H9 (cell line): ENCODE data around the gene S100A8. TPM values are rescaled to one million over a fixed set of nuclear protein-coding genes. Genes with fewer than 3 reads are reported as not detected.

Source experiments
- DNase-seq: peaks from one replicate; pipeline ENCODE4 v3.0.0-alpha.2; 2017
- H2AFZ ChIP-seq: one replicate; pipeline ENCODE4 v1.6.1; 2013; ENCODE audit warnings: mild to moderate bottlenecking, low read length, control low read depth, moderate library complexity
- H2AK5ac ChIP-seq: 2 replicates; pipeline ENCODE4 v1.6.1; 2013; ENCODE audit warnings: low read length, control low read depth, mixed read lengths; ENCODE audit not compliant: insufficient read length
- H2BK120ac ChIP-seq: one replicate; pipeline ENCODE4 v1.6.1; 2013; ENCODE audit warnings: low read depth, mild to moderate bottlenecking, low read length, control low read depth, inconsistent platforms; ENCODE audit not compliant: poor library complexity, severe bottlenecking
- H2BK12ac ChIP-seq: 2 replicates; pipeline ENCODE4 v1.6.1; 2013; ENCODE audit warnings: low read length, control low read depth, mixed read lengths, low read depth; ENCODE audit not compliant: insufficient read length
- H2BK15ac ChIP-seq: 2 replicates; pipeline ENCODE4 v1.6.1; 2013; ENCODE audit warnings: low read depth, low read length, control low read depth
- H2BK20ac ChIP-seq: one replicate; pipeline ENCODE4 v1.6.1; 2013; ENCODE audit warnings: low read depth, mild to moderate bottlenecking, low read length, control low read depth, inconsistent platforms; ENCODE audit not compliant: poor library complexity, severe bottlenecking
- H2BK5ac ChIP-seq: 2 replicates; pipeline ENCODE4 v1.6.1; 2013; ENCODE audit warnings: low read length, control low read depth, mixed read lengths; ENCODE audit not compliant: insufficient read length
- H3K14ac ChIP-seq: 2 replicates; pipeline ENCODE4 v1.6.1; 2013; ENCODE audit warnings: low read length, control low read depth; ENCODE audit not compliant: insufficient read depth
- H3K18ac ChIP-seq: 2 replicates; pipeline ENCODE4 v1.6.1; 2013; ENCODE audit warnings: low read depth, mild to moderate bottlenecking, mixed read lengths, low read length, control low read depth; ENCODE audit not compliant: insufficient read length
- H3K23ac ChIP-seq: 2 replicates; pipeline ENCODE4 v1.6.1; 2013; ENCODE audit warnings: low read length, control low read depth, mixed read lengths, low read depth; ENCODE audit not compliant: insufficient read length
- H3K23me2 ChIP-seq: 2 replicates; pipeline ENCODE4 v1.6.1; 2013; ENCODE audit warnings: low read depth, mild to moderate bottlenecking, mixed read lengths, low read length, control low read depth; ENCODE audit not compliant: insufficient read length, poor library complexity, severe bottlenecking
- H3K27ac ChIP-seq: 2 replicates; pipeline ENCODE4 v1.5.1; 2013; ENCODE audit warnings: low read length, control low read depth, mixed read lengths, low read depth; ENCODE audit not compliant: insufficient read length
- H3K27me3 ChIP-seq: 2 replicates; pipeline ENCODE4 v1.6.1; 2013; ENCODE audit warnings: low read length, control low read depth, inconsistent platforms; ENCODE audit not compliant: insufficient read depth
- H3K4ac ChIP-seq: 2 replicates; pipeline ENCODE4 v1.6.1; 2013; ENCODE audit warnings: low read depth, mild to moderate bottlenecking, control low read depth, inconsistent platforms, low read length, moderate library complexity
- H3K4me1 ChIP-seq: 2 replicates; pipeline ENCODE4 v1.6.1; 2013; ENCODE audit warnings: low read length, control low read depth, inconsistent platforms; ENCODE audit not compliant: insufficient read depth
- H3K4me2 ChIP-seq: 2 replicates; pipeline ENCODE4 v1.6.1; 2013; ENCODE audit warnings: low read length, control low read depth, mixed read lengths; ENCODE audit not compliant: insufficient read length, insufficient read depth
- H3K56ac ChIP-seq: 2 replicates; pipeline ENCODE4 v1.6.1; 2013; ENCODE audit warnings: low read depth, mild to moderate bottlenecking, mixed read lengths, low read length, control low read depth; ENCODE audit not compliant: insufficient read length
- H3K79me1 ChIP-seq: 2 replicates; pipeline ENCODE4 v1.6.1; 2013; ENCODE audit warnings: low read depth, mild to moderate bottlenecking, moderate library complexity, low read length, control low read depth, inconsistent platforms; ENCODE audit not compliant: insufficient read depth, poor library complexity, severe bottlenecking
- H3K79me2 ChIP-seq: 2 replicates; pipeline ENCODE4 v1.6.1; 2013; ENCODE audit warnings: low read length, control low read depth, inconsistent platforms; ENCODE audit not compliant: insufficient read depth
- H3K9ac ChIP-seq: 2 replicates; pipeline ENCODE4 v1.6.1; 2013; ENCODE audit warnings: low read length, control low read depth, mixed read lengths; ENCODE audit not compliant: insufficient read length; ENCODE audit errors: extremely low read depth
- H3K9me3 ChIP-seq: one replicate; pipeline ENCODE4 v1.6.1; 2013; ENCODE audit warnings: low read depth, low read length, inconsistent platforms; ENCODE audit not compliant: control insufficient read depth
- H3T11ph ChIP-seq: one replicate; pipeline ENCODE4 v1.6.1; 2013; ENCODE audit warnings: mild to moderate bottlenecking, low read length, control low read depth, inconsistent platforms
- H4K20me1 ChIP-seq: one replicate; pipeline ENCODE4 v1.6.1; 2013; ENCODE audit not compliant: control insufficient read depth, insufficient read length, insufficient read depth
- H4K5ac ChIP-seq: 2 replicates; pipeline ENCODE4 v1.6.1; 2013; ENCODE audit warnings: low read depth, mild to moderate bottlenecking, mixed read lengths, low read length, control low read depth; ENCODE audit not compliant: insufficient read length
- H4K8ac ChIP-seq: replicated peaks from 2 replicates; pipeline ENCODE4 v1.6.1; 2013; ENCODE audit warnings: low read length, control low read depth, mixed read lengths, low read depth; ENCODE audit not compliant: insufficient read length
- H4K91ac ChIP-seq: 2 replicates; pipeline ENCODE4 v1.6.1; 2013; ENCODE audit warnings: low read depth, mild to moderate bottlenecking, moderate library complexity, mixed read lengths, low read length, control low read depth; ENCODE audit not compliant: insufficient read length
- H3K27ac Mint-ChIP-seq, 3 experiments: 2 replicates in 2 of 3; 3 replicates in 1 of 3; pipeline ENCODE4 v1.8.0; 2020 to 2021; ENCODE audit warnings: mixed read lengths in 3 of 3, mild to moderate bottlenecking in 1 of 3, moderate library complexity in 1 of 3
- H3K27me3 Mint-ChIP-seq: 2 replicates; pipeline ENCODE4 v1.8.0; 2021; ENCODE audit warnings: low read depth, mild to moderate bottlenecking, moderate library complexity, mixed read lengths
- H3K36me3 Mint-ChIP-seq, 3 experiments: 2 replicates in 2 of 3; 3 replicates in 1 of 3; pipeline ENCODE4 v1.8.0; 2020 to 2021; ENCODE audit warnings: low read depth in 3 of 3, mixed read lengths in 3 of 3; ENCODE audit not compliant: insufficient read depth in 1 of 3
- H3K4me1 Mint-ChIP-seq, 2 experiments: 2 replicates each; pipeline ENCODE4 v1.8.0; 2020; ENCODE audit warnings: mixed read lengths in 2 of 2
- H3K4me3 Mint-ChIP-seq, 2 experiments: 2 replicates in 1 of 2; 3 replicates in 1 of 2; pipeline ENCODE4 v1.8.0; 2020 to 2021; ENCODE audit warnings: mild to moderate bottlenecking in 2 of 2, mixed read lengths in 2 of 2, moderate library complexity in 1 of 2
- H3K9me3 Mint-ChIP-seq, 2 experiments: 2 replicates in 1 of 2; 3 replicates in 1 of 2; pipeline ENCODE4 v1.8.0; 2020; ENCODE audit warnings: mild to moderate bottlenecking in 2 of 2, mixed read lengths in 2 of 2, moderate library complexity in 1 of 2
- WGBS: extraction: QIAGEN DNeasy Blood & Tissue Kit; methylation state at CpG from one replicate; pipeline ENCODE4 v1.1.7; 2013; ENCODE audit warnings: missing lambda C conversion rate, low lambda C conversion rate, mixed read lengths; ENCODE audit not compliant: insufficient read length; ENCODE audit errors: extremely low coverage; 5-methylcytosine and 5-hydroxymethylcytosine counted together
- total RNA-seq: library from RNA; stranded (reverse); gene quantifications from 2 replicates; pipeline ENCODE4 v1.2.1, GENCODE V29; 2021
- TF ChIP-seq, protein P1 (sequence below): fragments of 200-600 bp; sonication (generic); conservative IDR thresholded peaks from 3 replicates; pipeline ENCODE4 v1.8.0; 2021; ENCODE audit warnings: antibody characterized with exemption, mild to moderate bottlenecking

S100A8 gene
- total RNA-seq, 1 experiment from 2014 or later, result not detected

DNA sequence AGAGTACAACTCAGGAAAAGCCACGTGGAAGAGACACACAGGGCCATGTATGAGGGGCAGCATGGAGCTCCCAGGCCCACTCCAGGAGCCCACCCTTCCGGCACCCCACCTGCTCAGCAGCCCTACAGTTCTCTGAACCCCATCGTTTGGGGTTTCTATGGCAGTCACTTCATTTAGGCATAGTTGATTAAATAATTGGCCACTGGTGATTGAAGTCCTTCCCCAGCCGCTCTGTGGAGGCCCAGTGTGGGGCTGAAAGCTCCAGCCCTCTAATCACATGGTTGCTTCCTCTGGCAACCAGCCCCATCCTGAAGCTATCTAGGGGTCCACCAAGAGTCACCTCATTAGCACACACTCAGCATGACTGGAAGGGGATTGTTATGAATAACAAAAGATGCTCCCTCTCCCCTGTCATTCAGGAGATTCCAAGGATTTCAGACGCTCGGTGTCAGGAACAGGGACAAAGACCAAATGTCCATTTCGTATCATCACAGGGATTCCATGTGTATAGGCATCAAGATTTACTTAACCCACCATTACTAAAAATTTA lies 13.3 kb upstream of the S100A8 start:
- no peak overlapping the region for H3K4ac ChIP-seq
- no peak overlapping the region for H4K5ac ChIP-seq
- Mint-ChIP-seq H3K4me1 (peaks cover 7 to 24% of the 10 kb centered on the region in 2 experiments; a peak in 3 of 4 replicates), H3K9me3 (peaks cover 6% of the 10 kb centered on the region in 2 experiments), H3K27ac (no peak overlapping the region), H3K4me3 (no peak overlapping the region), H3K36me3 (peaks cover 0 to 3% (median 0%) of the 10 kb centered on the region in 3 experiments; a peak in 3 of 7 replicates), H3K27me3 (peaks cover 38% of the 10 kb centered on the region)
- H3K23me2 ChIP-seq, result no peaks in the 10 kb centered on the region
- no peak overlapping the region for H2BK12ac ChIP-seq
- no peaks in the 10 kb centered on the region for H4K20me1 ChIP-seq
- no CpG with 5 or more reads among the region's 7 CpGs for WGBS
- no peak overlapping the region for H2BK20ac ChIP-seq
- DNase-seq, result peak; percentile 25
- H2BK5ac ChIP-seq, result no peak overlapping the region
- no peak overlapping the region for H3K9ac ChIP-seq
- H2BK120ac ChIP-seq, result no peak overlapping the region
- H3K9me3 ChIP-seq, result no peaks in the 10 kb centered on the region
- H2AFZ ChIP-seq, result no peak overlapping the region
- no peak overlapping the region for H4K91ac ChIP-seq
- H3K56ac ChIP-seq, result no peak overlapping the region
- TF ChIP-seq, protein P1, sequence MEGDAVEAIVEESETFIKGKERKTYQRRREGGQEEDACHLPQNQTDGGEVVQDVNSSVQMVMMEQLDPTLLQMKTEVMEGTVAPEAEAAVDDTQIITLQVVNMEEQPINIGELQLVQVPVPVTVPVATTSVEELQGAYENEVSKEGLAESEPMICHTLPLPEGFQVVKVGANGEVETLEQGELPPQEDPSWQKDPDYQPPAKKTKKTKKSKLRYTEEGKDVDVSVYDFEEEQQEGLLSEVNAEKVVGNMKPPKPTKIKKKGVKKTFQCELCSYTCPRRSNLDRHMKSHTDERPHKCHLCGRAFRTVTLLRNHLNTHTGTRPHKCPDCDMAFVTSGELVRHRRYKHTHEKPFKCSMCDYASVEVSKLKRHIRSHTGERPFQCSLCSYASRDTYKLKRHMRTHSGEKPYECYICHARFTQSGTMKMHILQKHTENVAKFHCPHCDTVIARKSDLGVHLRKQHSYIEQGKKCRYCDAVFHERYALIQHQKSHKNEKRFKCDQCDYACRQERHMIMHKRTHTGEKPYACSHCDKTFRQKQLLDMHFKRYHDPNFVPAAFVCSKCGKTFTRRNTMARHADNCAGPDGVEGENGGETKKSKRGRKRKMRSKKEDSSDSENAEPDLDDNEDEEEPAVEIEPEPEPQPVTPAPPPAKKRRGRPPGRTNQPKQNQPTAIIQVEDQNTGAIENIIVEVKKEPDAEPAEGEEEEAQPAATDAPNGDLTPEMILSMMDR, result no peak
- no peak overlapping the region for H2AK5ac ChIP-seq
- H3K79me2 ChIP-seq, result no peaks in the 10 kb centered on the region
- H3K18ac ChIP-seq, result no peak overlapping the region
- no peak overlapping the region for H3T11ph ChIP-seq
- H3K27ac ChIP-seq, result no peak overlapping the region
- H3K23ac ChIP-seq, result no peak overlapping the region
- no peak overlapping the region for H3K4me2 ChIP-seq
- no peak overlapping the region for H3K14ac ChIP-seq
- H3K79me1 ChIP-seq, result no peaks in the 10 kb centered on the region
- H3K27me3 ChIP-seq, result no peaks in the 10 kb centered on the region
- no peak overlapping the region for H2BK15ac ChIP-seq
- H4K8ac ChIP-seq, result no peak overlapping the region
- peaks cover 3% of the 10 kb centered on the region; the same call in 1 of the 2 replicates for H3K4me1 ChIP-seq
